CD4-positive, alpha-beta memory T cell (primary cell): ENCODE results near the gene TCF7L2. TPM values are rescaled to one million over a fixed set of nuclear protein-coding genes. Genes with fewer than 3 reads are reported as not detected.

Experiments used
- CTCF ChIA-PET: fragments of 350-600 bp; sonication (Branson Sonifier 250); formaldehyde crosslinking; loops from one replicate; lab custom pipeline; 2021; ENCODE audit warnings: inconsistent platforms; ENCODE audit not compliant: partially characterized antibody; lab: Charles Lee
- POLR2A ChIA-PET: fragments of 350-600 bp; sonication (Branson Sonifier 250); formaldehyde crosslinking; loops from one replicate; lab custom pipeline; 2021; ENCODE audit not compliant: partially characterized antibody; lab: Charles Lee
- DNase-seq, 5 donors: peaks; one replicate each; pipeline versions ENCODE4 v3.0.0 to v3.0.0-alpha.2; 2020 to 2022; ENCODE audit warnings: mixed read lengths in 1 of 5
- H3K27ac ChIP-seq: one replicate; pipeline ENCODE4 v1.7.0; 2013; ENCODE audit warnings: low read depth, low read length
- H3K27me3 ChIP-seq: 2 replicates; pipeline ENCODE4 v1.7.0; 2013; ENCODE audit warnings: mild to moderate bottlenecking, low read length, moderate library complexity; ENCODE audit not compliant: insufficient read depth
- H3K36me3 ChIP-seq: 2 replicates; pipeline ENCODE4 v1.7.0; 2013; ENCODE audit warnings: mild to moderate bottlenecking, low read length, moderate library complexity; ENCODE audit not compliant: insufficient read depth
- H3K4me1 ChIP-seq: 2 replicates; pipeline ENCODE4 v1.7.0; 2013; ENCODE audit warnings: mild to moderate bottlenecking, low read length, moderate library complexity; ENCODE audit not compliant: insufficient read depth
- H3K4me3 ChIP-seq, 2 donors: one replicate each; pipeline ENCODE4 v1.7.0; 2013; ENCODE audit warnings: low read length in 2 of 2, mild to moderate bottlenecking in 1 of 2
- H3K9me3 ChIP-seq, 2 donors: one replicate each; pipeline ENCODE4 v1.7.0; 2013; ENCODE audit warnings: low read length in 2 of 2, control low read depth in 1 of 2; ENCODE audit not compliant: control insufficient read depth in 1 of 2
- H3K27ac Mint-ChIP-seq, 7 donors: one replicate each; pipeline ENCODE4 v1.8.0; 2020 to 2021; ENCODE audit warnings: mixed read lengths in 7 of 7, mild to moderate bottlenecking in 6 of 7, inconsistent platforms in 3 of 7, moderate library complexity in 3 of 7
- H3K27me3 Mint-ChIP-seq, 2 donors: one replicate each; pipeline ENCODE4 v1.8.0; 2020 to 2021; ENCODE audit warnings: mixed read lengths in 2 of 2
- H3K36me3 Mint-ChIP-seq, 2 donors: one replicate each; pipeline ENCODE4 v1.8.0; 2020 to 2021; ENCODE audit warnings: mixed read lengths in 2 of 2, inconsistent platforms in 1 of 2, mild to moderate bottlenecking in 1 of 2
- H3K4me1 Mint-ChIP-seq, 4 donors: one replicate each; pipeline ENCODE4 v1.8.0; 2020 to 2021; ENCODE audit warnings: mixed read lengths in 4 of 4, mild to moderate bottlenecking in 1 of 4
- H3K4me3 Mint-ChIP-seq, 8 donors: one replicate each; pipeline ENCODE4 v1.8.0; 2020 to 2021; ENCODE audit warnings: mixed read lengths in 8 of 8, mild to moderate bottlenecking in 7 of 8, moderate library complexity in 6 of 8, inconsistent platforms in 3 of 8
- H3K9me3 Mint-ChIP-seq, 8 donors: one replicate each; pipeline ENCODE4 v1.8.0; 2020 to 2021; ENCODE audit warnings: mixed read lengths in 8 of 8, mild to moderate bottlenecking in 5 of 8, inconsistent platforms in 3 of 8, moderate library complexity in 1 of 8
- intact Hi-C: fragments of 100-400 bp; cut with micrococcal nuclease; formaldehyde crosslinking; loops from one replicate; pipeline ENCODE4 v1.15.1; 2023
- polyA plus RNA-seq, 2 donors: library from polyadenylated mRNA; unstranded; fragments of 300-500 nt; fragmentation: Illumina TruSeq; gene quantifications; one replicate each; pipeline ENCODE4 v1.2.3, GENCODE V29; 2021
- total RNA-seq, 2 experiments: library from RNA; stranded (reverse); gene quantifications; one replicate each; pipeline ENCODE4 v1.2.3, GENCODE V29; 2021

The TCF7L2 gene
- 1 to 10 TPM; 2.3 to 3.2 TPM for total RNA-seq
- 1 to 10 TPM in 1 of 2 donors, under 1 TPM in 1; 0.16 to 1.3 TPM for polyA plus RNA-seq

DNA sequence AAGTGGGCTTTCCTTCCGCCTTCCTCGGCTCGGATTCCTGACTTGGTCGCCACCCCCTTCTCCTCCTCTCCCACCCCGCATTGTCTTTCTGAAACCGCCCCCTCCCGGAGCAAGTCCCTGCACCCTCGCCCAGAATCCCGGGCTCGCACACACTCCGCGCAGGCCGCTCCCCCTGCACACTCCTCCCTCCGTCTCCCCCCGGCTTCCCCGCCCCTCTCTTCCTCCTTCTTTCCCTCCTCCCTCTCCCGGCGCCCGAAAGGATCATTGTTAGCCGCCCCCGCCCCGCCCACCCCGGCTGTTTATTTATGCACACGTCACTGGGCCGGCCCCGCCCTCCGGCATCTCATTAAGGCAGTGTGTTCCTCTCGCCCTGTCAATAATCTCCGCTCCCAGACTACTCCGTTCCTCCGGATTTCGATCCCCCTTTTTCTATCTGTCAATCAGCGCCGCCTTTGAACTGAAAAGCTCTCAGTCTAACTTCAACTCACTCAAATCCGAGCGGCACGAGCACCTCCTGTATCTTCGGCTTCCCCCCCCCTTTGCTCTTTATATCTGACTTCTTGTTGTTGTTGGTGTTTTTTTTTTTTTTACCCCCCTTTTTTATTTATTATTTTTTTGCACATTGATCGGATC lies at the start of gene TCF7L2:
Gene TCF7L2, plus strand, starts transcription at position 373 of the 633 bp plus-strand sequence. CDS start 510 bp downstream, outside the sequence.
- ChIA-PET CTCF (interaction anchor here (0.6 to 1.3 kb wide), 3 partner anchors 52 to 1836 kb away, joined by 3 to 4 read pairs (median 3); no protein-coding TSS in a partner anchor), POLR2A (interaction anchor here (1.0 kb wide), 1 partner anchor 435 kb away, joined by 3 read pairs; no protein-coding TSS in a partner anchor)
- peak within 1 kb of the TSS; percentile 6 for H3K27ac ChIP-seq
- peaks cover 14 to 45% (median 15%) of the 10 kb centered on the region in 4 donors for H3K4me1 Mint-ChIP-seq
- H3K9me3 ChIP-seq, result no peaks in the 10 kb centered on the region
- H3K27me3 ChIP-seq, result peaks cover 9% of the 10 kb centered on the region
- no peaks in the 10 kb centered on the region for H3K36me3 ChIP-seq
- peaks cover 14 to 15% of the 10 kb centered on the region in 2 donors for H3K27me3 Mint-ChIP-seq
- H3K4me3 ChIP-seq, result peak within 1 kb of the TSS; percentile 57 to 63
- DNase-seq, result peak; percentile 46 to 78 (median 57)
- peak within 1 kb of the TSS; percentile 84 to 97 (median 92) for H3K27ac Mint-ChIP-seq
- peaks cover 0 to 9% of the 10 kb centered on the region in 2 donors for H3K36me3 Mint-ChIP-seq
- intact Hi-C loops, result loop anchor here (2.0 to 5.0 kb wide), 2 partner anchors 57 to 432 kb away; no protein-coding TSS in a partner anchor
- H3K4me1 ChIP-seq, result peaks cover 24% of the 10 kb centered on the region
- H3K9me3 Mint-ChIP-seq, result no peaks in the 10 kb centered on the region
- peak within 1 kb of the TSS; percentile 94 to 100 (median 96) for H3K4me3 Mint-ChIP-seq

DNA sequence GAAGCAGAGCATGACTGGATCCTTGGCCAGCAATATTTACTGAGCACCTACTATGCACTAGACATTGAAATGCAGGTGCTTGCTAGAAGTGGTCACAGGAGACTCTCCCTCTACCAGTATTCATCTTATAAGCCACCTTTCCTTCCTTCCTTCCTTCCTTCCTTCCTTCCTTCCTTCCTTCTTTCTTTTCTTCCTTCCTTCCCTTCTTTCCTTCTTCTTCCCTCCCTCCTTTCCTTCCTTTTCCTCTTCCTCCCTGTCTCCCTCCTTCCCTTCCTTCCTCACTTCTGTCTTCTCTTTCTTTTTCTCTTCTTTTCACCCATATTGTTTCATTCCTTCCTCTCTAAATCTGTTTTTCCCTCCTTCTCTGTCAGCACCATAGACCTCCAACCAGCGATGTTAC lies 47.3 kb upstream of the TCF7L2 start:
- no peaks in the 10 kb centered on the region for H3K36me3 ChIP-seq
- ChIA-PET CTCF (no interaction called here), POLR2A (no interaction called here)
- DNase-seq, result no peak
- no peaks in the 10 kb centered on the region for H3K9me3 ChIP-seq
- no peaks in the 10 kb centered on the region for H3K4me1 ChIP-seq
- Mint-ChIP-seq H3K9me3 (no peaks in the 10 kb centered on the region), H3K4me1 (no peaks in the 10 kb centered on the region), H3K27me3 (peaks cover 1 to 5% of the 10 kb centered on the region in 2 donors), H3K36me3 (no peaks in the 10 kb centered on the region), H3K4me3 (no peak overlapping the region), H3K27ac (peak overlapping the region in 1 of 7 donors; percentile 1)
- no peak overlapping the region for H3K27ac ChIP-seq
- no peak overlapping the region for H3K4me3 ChIP-seq
- intact Hi-C loops, result no loop called here
- no peaks in the 10 kb centered on the region for H3K27me3 ChIP-seq

DNA sequence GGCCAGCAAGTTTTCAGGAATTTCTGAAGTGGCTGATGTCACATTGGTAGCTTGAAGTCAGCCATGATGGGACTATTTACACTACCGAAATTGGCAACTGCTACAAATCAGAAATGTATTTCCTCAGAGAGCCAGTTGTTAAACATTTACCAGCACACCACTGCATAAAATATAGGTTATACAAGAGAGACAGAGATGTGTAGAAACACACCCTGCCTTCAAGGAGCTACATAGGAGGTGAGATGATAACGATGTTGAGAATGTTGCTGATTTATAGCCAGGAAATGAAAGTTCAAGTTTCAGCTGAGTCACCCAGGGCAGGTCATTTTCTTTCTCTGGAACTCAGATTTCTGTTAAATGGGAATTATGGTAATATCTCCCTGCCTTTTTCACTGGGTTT lies 46.0 kb upstream of the TCF7L2 start:
- no peak overlapping the region for H3K4me3 Mint-ChIP-seq
- ChIA-PET POLR2A (no interaction called here), CTCF (interaction anchor here (0.6 kb wide), 1 partner anchor 136 kb away, joined by 4 read pairs; no protein-coding TSS in a partner anchor)
- H3K4me1 Mint-ChIP-seq, result no peaks in the 10 kb centered on the region
- no peaks in the 10 kb centered on the region for H3K36me3 ChIP-seq
- H3K4me3 ChIP-seq, result no peak overlapping the region
- H3K9me3 Mint-ChIP-seq, result no peaks in the 10 kb centered on the region
- no peaks in the 10 kb centered on the region for H3K9me3 ChIP-seq
- H3K27me3 ChIP-seq, result no peaks in the 10 kb centered on the region
- H3K4me1 ChIP-seq, result no peaks in the 10 kb centered on the region
- H3K27ac Mint-ChIP-seq, result no peak overlapping the region
- H3K27ac ChIP-seq, result no peak overlapping the region
- no peak for DNase-seq
- H3K27me3 Mint-ChIP-seq, result peaks cover 1 to 5% of the 10 kb centered on the region in 2 donors
- intact Hi-C loops, result no loop called here
- no peaks in the 10 kb centered on the region for H3K36me3 Mint-ChIP-seq

DNA sequence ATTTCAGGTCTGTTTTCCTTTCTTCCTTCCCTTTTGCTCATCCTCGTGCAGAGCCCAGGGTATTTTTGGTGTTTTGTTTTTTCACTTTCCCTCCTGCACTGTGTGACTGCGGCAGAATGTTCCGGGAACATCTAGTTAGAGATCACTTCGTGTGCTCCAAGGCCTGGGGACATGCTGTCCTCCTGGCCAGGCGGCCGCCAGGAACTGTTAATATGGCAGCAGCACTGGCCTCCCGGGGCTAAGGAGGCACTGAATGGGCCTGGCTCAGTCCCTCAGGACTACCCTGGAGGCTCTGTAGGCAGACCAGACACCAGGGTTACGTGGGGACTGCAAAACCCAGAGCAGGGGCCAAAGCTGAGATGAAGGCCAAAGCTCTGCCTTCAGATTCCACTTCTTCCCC lies 43.1 kb upstream of the TCF7L2 start:
- DNase-seq, result no peak
- H3K27ac ChIP-seq, result no peak overlapping the region

DNA sequence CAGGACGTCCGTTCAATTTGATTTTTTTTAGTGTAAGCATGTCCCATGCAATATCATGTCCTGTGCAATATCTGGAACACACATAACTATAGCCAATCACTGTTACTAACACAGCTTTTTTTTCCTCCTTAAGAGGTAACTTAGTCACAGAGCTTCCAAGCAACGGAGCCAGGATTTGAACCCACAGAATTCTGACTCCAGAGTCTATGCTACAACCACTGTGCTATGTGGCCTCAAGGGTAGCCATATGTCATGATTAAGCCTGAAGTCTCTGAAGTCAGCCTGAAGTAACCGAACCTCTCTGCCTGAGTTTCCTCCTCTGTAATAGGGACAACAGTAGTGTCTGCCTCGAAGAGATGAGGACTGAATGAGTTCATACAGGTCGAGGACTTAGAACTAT lies 42.2 kb upstream of the TCF7L2 start:
- Histone ChIP-seq H3K27me3 (no peaks in the 10 kb centered on the region), H3K36me3 (no peaks in the 10 kb centered on the region), H3K4me1 (no peaks in the 10 kb centered on the region), H3K27ac (no peak overlapping the region), H3K4me3 (no peak overlapping the region), H3K9me3 (no peaks in the 10 kb centered on the region)
- Mint-ChIP-seq H3K4me3 (no peak overlapping the region), H3K36me3 (no peaks in the 10 kb centered on the region), H3K9me3 (no peaks in the 10 kb centered on the region), H3K27me3 (peaks cover 0 to 2% of the 10 kb centered on the region in 2 donors), H3K27ac (no peak overlapping the region), H3K4me1 (no peaks in the 10 kb centered on the region)
- no peak for DNase-seq
- intact Hi-C loops, result no loop called here
- ChIA-PET CTCF (no interaction called here), POLR2A (no interaction called here)

More for the DNA sequence above, 43.1 kb upstream of the TCF7L2 start:
- no peak overlapping the region for H3K27ac Mint-ChIP-seq
- H3K27me3 Mint-ChIP-seq, result peaks cover 0 to 2% of the 10 kb centered on the region in 2 donors
- Histone ChIP-seq H3K9me3 (no peaks in the 10 kb centered on the region), H3K4me1 (no peaks in the 10 kb centered on the region), H3K27me3 (no peaks in the 10 kb centered on the region), H3K4me3 (no peak overlapping the region), H3K36me3 (no peaks in the 10 kb centered on the region)
- no peaks in the 10 kb centered on the region for H3K4me1 Mint-ChIP-seq
- intact Hi-C loops, result no loop called here
- ChIA-PET POLR2A (no interaction called here), CTCF (no interaction called here)
- H3K4me3 Mint-ChIP-seq, result no peak overlapping the region
- H3K36me3 Mint-ChIP-seq, result no peaks in the 10 kb centered on the region
- no peaks in the 10 kb centered on the region for H3K9me3 Mint-ChIP-seq

DNA sequence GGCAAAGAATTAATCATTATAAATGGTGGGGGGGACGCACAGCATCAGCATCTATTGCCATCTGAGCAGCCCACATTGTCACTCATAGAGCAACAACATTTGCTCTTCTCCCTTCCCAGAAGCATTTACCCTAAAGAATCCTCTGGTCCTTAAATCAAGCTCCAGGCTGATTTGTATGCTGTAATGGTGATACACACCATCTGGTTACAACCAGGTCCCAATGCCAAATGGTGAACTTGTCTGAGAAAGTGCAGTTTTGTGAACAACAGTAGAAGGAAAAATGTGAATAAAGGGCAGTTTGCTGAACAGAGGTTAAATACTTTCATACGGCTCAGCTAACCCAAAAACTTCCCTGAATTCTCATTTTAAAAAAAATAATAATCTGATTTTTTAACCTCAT lies 38.8 kb upstream of the TCF7L2 start:
- H3K27me3 Mint-ChIP-seq, result peaks cover 0 to 1% of the 10 kb centered on the region in 2 donors
- no peaks in the 10 kb centered on the region for H3K27me3 ChIP-seq
- intact Hi-C loops, result no loop called here

DNA sequence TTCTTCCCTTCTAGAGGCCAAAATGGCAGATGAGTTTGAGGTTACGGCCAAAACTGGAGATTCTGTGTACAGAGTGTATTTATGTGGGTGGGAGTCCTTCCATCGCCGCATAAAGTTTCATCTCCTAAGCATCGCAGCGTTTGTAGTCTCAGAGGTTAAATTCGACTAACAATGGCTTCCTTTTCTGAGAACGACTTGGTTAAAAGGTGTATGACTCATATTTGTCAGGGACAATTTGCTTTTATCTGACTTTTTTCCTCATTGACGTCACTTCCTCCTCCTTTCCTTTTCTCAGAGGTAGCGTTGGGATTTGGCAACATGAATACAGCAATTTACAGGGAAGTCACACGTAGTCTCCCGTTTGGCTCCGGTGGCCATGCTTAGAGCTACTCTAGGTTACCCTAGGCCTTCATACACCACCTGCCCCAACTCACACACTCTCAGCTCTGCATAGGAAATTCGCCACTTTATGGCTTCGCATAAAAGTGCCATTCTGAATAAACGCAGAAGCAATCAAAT lies 37.6 kb upstream of the TCF7L2 start:
- DNase-seq, result no peak
- Histone ChIP-seq H3K27ac (no peak overlapping the region), H3K36me3 (no peaks in the 10 kb centered on the region), H3K4me1 (no peaks in the 10 kb centered on the region), H3K9me3 (no peaks in the 10 kb centered on the region), H3K27me3 (no peaks in the 10 kb centered on the region), H3K4me3 (no peak overlapping the region)
- H3K27ac Mint-ChIP-seq, result no peak overlapping the region
- peaks cover 0 to 3% (median 0%) of the 10 kb centered on the region in 8 donors for H3K9me3 Mint-ChIP-seq
- H3K4me1 Mint-ChIP-seq, result no peaks in the 10 kb centered on the region
- H3K27me3 Mint-ChIP-seq, result peaks cover 0 to 1% of the 10 kb centered on the region in 2 donors
- ChIA-PET POLR2A (no interaction called here), CTCF (no interaction called here)
- intact Hi-C loops, result no loop called here
- H3K36me3 Mint-ChIP-seq, result no peaks in the 10 kb centered on the region
- H3K4me3 Mint-ChIP-seq, result no peak overlapping the region

More for the DNA sequence above, 38.8 kb upstream of the TCF7L2 start:
- Mint-ChIP-seq H3K4me1 (no peaks in the 10 kb centered on the region), H3K27ac (no peak overlapping the region), H3K4me3 (no peak overlapping the region), H3K9me3 (peaks cover 0 to 3% (median 0%) of the 10 kb centered on the region in 8 donors), H3K36me3 (no peaks in the 10 kb centered on the region)
- Histone ChIP-seq H3K4me3 (no peak overlapping the region), H3K9me3 (no peaks in the 10 kb centered on the region), H3K4me1 (no peaks in the 10 kb centered on the region), H3K27ac (no peak overlapping the region), H3K36me3 (no peaks in the 10 kb centered on the region)
- DNase-seq, result no peak
- ChIA-PET POLR2A (no interaction called here), CTCF (interaction anchor here (1.2 kb wide), 1 partner anchor 19 kb away, joined by 3 read pairs; no protein-coding TSS in a partner anchor)
